HG02571 (cell line): ENCODE measurements around the gene MICAL3.

Experiments
- ATAC-seq: cut with Tn5 transposase; IDR thresholded peaks from one replicate; pipeline ENCODE4 v1.9.1; 2021; ENCODE audit warnings: mild to moderate bottlenecking, moderate library complexity; ENCODE audit not compliant: unreplicated experiment

MICAL3 gene

DNA sequence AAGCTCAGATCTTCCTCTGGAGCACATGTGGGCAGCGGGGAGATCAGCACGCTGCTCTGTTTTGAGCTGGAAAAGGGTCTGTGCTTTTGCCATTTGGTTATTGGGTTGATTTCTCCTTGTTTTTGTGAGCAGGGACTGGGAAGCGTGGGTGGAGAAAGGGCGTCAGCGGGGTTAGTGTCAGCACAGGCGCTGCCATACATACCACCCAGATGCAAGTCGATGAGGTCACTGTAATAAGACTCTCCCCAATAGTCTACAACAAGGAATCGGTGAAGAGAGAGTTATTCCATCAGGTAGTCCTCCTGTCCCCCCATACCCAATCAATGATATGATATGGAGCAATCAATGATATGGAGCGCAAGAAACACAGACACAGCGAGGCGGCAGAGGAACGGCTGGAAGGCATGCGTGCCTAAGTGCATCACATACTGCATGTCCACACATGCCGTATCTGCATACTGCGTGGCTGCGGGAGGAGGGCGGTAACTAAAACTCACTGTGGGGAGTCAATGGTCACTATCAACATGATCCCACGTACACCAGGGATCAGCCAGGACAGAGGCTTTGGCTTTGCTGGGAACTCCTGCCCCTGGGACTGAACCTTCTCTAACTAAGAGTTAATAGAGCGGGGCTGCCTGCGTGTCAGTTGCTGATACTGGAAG is 220.6 kb downstream of the MICAL3 start:
- ATAC-seq, result no peak

GRCh38 chr22:17802822-17803221 is 221.5 kb downstream of the MICAL3 start:
- ATAC-seq, result no peak

GRCh38 chr22:17802411-17802810 is 221.9 kb downstream of the MICAL3 start:
- ATAC-seq, result no peak

- no peak for ATAC-seq
Measured at GRCh38 chr22:17797721-17798559, 226.4 kb downstream of the MICAL3 start.

DNA sequence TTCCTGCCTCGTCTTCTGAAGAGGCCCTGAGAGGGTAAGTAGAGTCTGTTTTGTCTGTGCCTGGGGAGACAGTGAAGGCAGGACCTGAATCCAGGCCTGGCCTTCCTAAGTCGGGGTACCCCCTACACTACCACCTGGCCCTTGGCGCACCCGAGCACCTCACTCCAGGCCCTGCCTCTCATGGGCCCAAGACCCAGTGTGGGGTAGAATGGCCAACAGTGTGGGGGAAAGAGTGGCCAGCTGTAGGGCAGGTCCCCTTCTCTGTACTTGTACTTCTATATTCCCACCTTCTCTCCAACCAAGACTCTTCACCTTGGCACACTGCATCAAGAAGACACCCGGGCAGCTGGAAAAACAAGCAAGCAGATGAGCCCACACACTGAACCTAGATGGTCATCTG is 227.7 kb downstream of the MICAL3 start:
- ATAC-seq, result no peak

DNA sequence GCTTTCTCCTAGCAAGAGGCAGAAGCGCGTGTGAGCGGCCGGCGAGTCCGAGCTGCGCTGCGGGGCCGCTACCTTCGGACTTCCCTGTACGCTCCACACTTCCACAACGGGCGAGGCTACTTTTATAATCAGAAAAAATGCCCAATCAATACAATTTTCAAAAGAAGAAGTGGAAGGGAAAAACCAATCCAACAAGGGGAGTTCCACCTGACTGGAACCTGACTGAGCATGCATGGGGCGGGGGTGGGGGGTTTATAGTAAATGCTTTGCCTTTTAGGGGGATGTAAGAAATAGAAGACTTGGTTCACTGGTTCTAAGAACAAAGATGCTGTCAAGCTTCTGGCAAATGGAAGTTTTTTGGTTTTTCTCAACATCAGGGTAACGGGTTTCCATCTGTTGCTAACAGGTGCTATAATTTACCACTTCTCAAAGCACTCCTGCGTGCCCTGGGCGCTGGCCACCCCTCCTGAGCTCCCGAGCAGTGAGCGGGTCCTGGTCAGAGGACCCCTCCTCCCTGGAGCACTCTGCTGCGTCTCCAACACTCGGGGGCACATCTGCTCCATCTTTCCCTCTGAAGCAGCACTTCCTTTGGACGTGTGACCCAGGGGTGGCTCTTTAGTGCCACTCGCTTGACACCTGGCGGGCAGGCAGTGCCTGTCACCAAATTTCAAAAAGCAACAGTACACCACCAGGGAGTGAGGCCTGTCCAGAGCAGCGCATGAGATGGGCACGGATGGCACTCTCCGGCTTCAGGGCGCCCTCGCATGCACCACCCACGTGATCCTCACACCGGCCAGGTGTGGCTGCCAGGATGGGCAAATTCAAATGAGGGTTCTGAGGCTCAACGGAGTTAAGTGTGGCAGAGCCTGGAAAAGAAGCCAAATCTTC is 228.5 kb downstream of the MICAL3 start:
- no peak for ATAC-seq

- ATAC-seq, result no peak
Measured at GRCh38 chr22:17794726-17795542, 229.4 kb downstream of the MICAL3 start.

GRCh38 chr22:17792854-17793434 is 231.4 kb downstream of the MICAL3 start:
- no peak for ATAC-seq

- no peak for ATAC-seq
Measured at GRCh38 chr22:17792299-17792698, 232.1 kb downstream of the MICAL3 start.

- ATAC-seq, result no peak
Measured at GRCh38 chr22:17791196-17791595, 233.2 kb downstream of the MICAL3 start.

- no peak for ATAC-seq
Measured at GRCh38 chr22:17789379-17790200, 234.8 kb downstream of the MICAL3 start.

DNA sequence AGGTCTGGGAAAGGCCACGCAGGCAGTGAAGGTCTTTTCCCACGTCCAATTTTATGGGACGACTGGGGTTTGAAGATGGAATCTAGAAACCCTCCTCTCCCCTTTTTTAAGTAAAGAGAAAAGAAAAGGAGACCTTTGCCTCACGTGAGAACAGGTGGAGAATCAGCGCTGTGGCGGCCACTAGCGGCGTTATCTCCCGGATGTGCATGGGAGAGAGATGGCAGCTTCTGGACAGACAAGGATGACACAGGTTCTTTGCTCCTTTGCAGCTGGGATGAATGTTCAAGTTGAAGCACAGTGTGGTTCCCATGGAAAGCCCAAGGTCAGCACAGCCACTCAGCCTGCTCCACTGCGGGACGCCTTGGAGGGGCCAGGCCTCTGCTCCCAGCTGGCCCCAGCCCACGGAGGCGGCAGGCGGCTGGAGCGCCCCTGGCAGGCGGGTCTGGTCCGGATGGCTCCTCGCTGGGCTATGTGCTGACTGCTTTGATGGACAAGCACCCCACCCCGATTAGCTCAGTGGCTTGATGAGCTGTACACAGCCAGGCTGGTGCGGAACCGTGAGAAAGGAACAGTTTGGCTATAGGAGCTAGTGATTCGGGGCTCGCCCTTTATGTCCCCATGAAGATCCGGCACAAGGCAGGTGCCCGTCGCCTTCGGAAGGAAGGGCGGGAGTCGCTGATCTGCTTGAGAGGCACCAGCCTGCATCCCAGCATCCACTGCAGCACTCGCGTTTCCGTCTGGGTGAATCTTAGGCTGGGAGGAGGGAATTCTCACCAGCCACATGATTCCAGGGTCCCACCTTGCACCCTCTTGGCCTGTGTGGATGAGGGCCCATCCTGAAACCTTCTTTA is 235.6 kb downstream of the MICAL3 start:
- no peak for ATAC-seq

DNA sequence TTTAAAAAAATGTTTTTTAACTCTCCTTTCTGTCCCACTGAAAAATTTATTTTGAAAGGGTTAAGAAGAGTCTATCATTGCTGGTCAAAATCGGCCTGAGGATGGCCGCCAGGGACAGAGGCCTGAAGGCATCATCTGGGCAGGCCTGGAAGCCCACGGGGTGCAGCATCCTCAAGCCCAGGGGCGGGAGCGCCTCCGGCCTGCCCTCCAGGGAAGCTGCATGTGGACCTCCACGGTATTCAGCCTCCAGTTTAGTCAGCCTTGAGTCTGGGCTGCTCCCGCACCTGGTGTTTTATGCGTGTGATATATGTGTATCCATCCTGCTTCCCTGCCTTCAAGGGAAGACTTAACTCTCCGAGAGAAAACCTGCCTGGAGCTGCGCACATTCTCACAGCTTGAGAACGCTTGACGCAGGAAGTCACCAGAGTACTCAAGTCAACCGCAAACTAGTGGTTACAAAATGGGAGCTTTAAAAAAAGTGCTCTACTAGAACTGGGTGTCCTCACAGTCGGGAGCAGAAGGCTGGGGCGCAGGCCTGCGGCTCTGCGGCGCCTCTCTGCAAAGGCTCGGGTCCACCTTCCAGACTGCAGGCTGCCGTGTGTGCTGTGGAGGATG is 236.5 kb downstream of the MICAL3 start:
- no peak for ATAC-seq

DNA sequence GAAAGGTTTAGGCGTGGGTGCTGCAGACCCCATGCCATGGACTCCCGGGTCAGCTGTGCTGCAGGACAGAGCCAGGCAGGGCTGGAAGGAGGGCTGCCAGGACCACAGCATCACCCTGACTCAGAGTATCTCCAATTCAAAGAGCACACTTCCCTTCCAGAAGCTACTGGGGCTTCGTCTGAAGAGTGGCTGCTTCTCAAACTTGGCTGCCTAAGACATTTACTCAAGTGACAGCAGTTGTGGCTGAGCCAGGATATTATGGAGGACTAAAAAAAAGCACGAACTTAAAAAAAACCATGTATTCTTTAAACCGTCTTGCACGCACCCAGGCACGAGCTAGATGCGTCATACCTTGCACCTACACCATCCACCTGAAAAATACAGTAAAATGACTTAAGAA is 237.1 kb downstream of the MICAL3 start:
- no peak for ATAC-seq

DNA sequence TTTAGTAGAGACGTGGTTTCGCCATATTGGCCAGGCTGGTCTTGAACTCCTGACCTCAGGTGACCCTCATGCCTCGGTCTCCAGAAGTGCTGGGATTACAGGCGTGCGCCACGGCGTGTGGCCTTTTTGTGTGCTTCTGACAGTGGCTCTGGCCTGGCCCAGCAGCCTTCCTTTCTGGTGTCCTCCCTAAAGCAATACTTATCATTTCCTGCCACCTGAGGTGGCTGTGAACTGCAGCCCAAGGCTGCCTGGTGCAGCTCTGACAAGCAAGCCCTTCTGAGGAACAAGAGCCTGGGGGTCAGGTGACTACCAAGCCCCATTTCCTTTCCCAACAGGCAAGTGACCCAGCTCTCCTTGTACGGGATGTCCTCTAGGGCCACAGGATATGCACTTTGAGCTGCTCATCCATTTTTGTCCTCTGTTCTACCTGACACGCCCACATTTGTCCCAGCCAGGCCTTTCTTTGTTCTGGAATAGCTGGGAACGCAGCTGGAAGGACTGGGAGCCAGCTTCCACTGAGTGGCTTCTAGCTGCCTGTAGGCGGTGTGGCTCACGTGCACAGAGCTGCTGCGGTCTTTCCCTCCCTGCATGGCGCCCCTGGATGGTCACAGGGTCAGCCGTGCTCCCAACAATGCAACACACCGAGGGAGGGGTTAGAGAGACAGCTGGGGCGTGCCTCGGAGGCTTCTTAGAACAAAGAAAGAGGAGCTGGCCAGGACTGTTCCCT is 237.8 kb downstream of the MICAL3 start:
- ATAC-seq, result no peak

- ATAC-seq, result no peak
Measured at GRCh38 chr22:17785185-17786184, 238.9 kb downstream of the MICAL3 start.
